ENCODE data around the gene POC1A.
"Not testable (repeated sequence)": the region's sequence is repeated elsewhere in the genome, so short reads cannot be mapped to it uniquely, and the experiment has no call there.

POC1A gene

GRCh38 chr3:52175416-52176179 lies 21.4 kb upstream of the POC1A start:
- H3K4me3 ChIP-seq (ENCODE audit: low read depth, low read length): no peak overlapping the region
- TF ChIP-seq CTCF (IDR thresholded peaks at IDR 0.05; ENCODE audit: low read depth, low read length): no peak

GRCh38 chr3:52174896-52175295 lies 20.7 kb upstream of the POC1A start:
- no peak for TF ChIP-seq CTCF (IDR thresholded peaks at IDR 0.05; ENCODE audit: low read depth, low read length)
- H3K4me3 ChIP-seq (ENCODE audit: low read depth, low read length): no peak overlapping the region

GRCh38 chr3:52173101-52173500 lies 18.9 kb upstream of the POC1A start:
- TF ChIP-seq CTCF (IDR thresholded peaks at IDR 0.05; ENCODE audit: low read depth, low read length): no peak
- H3K4me3 ChIP-seq (ENCODE audit: low read depth, low read length): no peak overlapping the region

GRCh38 chr3:52172262-52172757 lies 18.1 kb upstream of the POC1A start:
- TF ChIP-seq CTCF (IDR thresholded peaks at IDR 0.05; ENCODE audit: low read depth, low read length): no peak
- no peak overlapping the region for H3K4me3 ChIP-seq (ENCODE audit: low read depth, low read length)

- H3K4me3 ChIP-seq (ENCODE audit: low read depth, low read length): no peak overlapping the region
- peak; percentile 35 for TF ChIP-seq CTCF (IDR thresholded peaks at IDR 0.05; ENCODE audit: low read depth, low read length)
Observed at GRCh38 chr3:52171514-52172261, 17.5 kb upstream of the POC1A start.

- not testable (repeated sequence) for H3K4me3 ChIP-seq (ENCODE audit: low read depth, low read length)
Observed at GRCh38 chr3:52170217-52170616, 16.0 kb upstream of the POC1A start.

- no peak overlapping the region for H3K4me3 ChIP-seq (ENCODE audit: low read depth, low read length)
- no peak for TF ChIP-seq CTCF (IDR thresholded peaks at IDR 0.05; ENCODE audit: low read depth, low read length)
Observed at GRCh38 chr3:52167240-52167639, 13.0 kb upstream of the POC1A start.

Data from WI38 (cell line).